HG03175 (cell line): ENCODE measurements around the gene SUSD3.

Experiments
- ATAC-seq: cut with Tn5 transposase; IDR thresholded peaks from one replicate; pipeline ENCODE4 v1.9.1; 2021; ENCODE audit warnings: mild to moderate bottlenecking, moderate library complexity; ENCODE audit not compliant: unreplicated experiment

The SUSD3 gene

DNA sequence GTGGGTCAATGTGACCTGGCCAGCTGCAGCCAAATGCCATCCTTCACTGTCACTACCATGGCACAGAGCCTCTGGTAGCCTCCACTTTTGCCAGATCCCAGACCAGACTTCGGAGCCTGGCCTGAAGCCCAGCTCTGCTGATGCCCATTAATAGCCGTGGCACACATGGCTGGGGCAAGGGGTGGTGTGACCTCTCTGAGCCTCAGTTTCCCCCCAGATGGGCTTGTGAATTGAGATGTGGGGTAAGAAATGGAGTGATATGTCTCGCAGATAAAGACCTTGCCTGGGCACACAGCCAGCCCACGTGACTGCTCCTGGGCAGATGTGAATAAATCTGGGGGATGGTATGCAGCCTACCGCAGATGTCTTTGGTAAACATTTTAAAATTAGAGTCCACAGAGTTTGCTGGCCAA is 13.9 kb downstream of the SUSD3 start:
- no peak for ATAC-seq

DNA sequence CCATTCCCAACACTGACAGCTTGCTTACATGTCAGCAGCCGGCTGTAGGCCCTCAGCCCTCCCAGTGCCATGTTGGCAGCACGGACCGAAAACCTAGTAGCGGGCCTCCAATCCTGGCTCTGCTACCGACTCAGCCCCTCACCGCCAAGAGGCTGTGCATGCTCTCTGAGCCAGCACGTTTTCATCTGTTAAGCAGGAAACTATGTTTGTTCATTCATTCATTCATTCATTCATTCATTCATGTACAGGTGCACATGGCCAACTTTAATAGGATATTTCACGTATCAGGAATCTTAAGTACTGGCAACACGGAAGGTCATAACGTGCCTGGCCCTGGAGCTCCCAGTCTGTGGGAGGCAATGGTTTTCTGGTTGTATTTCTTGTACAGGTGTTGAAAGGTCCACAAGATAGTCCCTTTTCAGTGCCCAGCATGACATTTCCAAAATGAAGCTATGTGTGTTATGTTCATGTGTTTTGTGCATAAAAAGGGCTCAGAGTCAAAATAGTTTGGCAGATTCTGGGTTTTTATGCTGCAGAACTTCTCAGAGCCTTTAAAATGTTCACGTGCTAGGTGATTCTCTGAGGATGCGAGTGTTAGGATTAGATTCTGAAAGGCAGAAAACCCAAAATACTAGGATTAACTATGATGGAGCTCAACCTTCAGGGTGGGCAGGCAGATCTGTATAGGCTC is 17.7 kb downstream of the SUSD3 start:
- no peak for ATAC-seq

DNA sequence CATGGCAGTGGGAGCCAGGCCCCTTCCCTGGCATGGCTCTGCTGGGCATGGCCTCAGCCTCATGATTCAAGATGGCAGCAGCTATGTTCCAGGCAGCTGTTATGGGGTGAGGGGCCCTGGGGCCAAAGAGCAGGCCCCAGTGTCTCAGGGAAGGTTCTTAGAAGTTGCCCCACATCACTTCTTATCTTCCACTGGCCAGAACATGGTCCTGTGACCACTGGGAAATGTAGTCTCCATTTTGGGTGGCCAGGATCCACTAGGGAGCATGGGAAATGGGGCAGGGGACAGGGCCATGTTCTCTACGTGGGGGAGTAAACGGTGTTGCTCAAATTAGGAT is 18.3 kb downstream of the SUSD3 start:
- no peak for ATAC-seq

DNA sequence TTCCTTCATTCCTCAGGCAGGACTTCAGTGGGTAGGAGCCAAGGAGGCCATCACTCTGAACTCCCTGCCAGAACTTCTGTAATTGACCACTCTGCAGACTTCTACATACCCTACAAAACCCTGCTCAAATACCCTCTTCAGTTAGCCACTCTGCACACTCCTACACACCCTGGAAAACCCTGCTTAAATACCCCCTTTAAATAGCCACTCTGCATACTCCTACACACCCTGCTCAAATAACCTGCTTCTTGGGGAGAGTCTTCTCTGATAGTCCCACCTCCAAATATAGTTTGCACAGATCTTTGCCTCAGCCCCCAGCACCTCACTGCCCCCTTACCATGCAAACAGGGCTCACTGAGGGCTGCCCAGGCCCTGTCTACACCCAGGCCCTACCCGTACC is 18.9 kb downstream of the SUSD3 start:
- ATAC-seq: no peak

DNA sequence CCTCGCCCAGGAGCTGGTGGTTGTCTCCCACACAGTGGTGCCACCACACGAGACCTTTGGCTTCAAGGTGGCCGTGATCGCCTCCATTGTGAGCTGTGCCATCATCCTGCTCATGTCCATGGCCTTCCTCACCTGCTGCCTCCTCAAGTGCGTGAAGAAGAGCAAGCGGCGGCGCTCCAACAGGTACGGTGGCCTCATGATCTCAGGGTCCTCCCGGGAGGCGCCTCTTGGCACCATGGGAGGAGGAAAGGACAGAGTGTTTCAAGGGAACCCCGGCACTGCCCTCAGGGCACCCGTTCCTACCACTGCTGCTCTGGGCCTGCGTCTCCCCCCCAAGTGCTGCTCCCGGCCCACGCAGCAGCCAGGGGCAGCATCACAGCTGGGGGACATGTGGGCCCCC is 19.3 kb downstream of the SUSD3 start:
- no peak for ATAC-seq

DNA sequence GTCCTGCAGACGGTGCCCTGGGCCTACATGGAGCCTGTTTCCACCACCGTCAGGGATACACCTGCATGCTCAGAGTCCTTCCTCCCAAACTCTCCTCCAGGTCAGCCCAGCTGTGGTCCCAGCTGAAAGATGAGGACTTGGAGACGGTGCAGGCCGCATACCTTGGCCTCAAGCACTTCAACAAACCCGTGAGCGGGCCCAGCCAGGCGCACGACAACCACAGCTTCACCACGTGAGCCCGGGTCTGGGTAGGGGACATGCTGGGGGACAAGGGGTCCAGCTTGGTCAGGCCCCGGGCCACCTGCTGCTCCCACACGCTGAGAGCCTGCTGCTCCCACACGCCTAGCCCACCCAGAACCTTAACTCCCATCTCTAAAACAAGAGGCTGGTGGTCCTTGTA is 20.9 kb downstream of the SUSD3 start:
- ATAC-seq: no peak

DNA sequence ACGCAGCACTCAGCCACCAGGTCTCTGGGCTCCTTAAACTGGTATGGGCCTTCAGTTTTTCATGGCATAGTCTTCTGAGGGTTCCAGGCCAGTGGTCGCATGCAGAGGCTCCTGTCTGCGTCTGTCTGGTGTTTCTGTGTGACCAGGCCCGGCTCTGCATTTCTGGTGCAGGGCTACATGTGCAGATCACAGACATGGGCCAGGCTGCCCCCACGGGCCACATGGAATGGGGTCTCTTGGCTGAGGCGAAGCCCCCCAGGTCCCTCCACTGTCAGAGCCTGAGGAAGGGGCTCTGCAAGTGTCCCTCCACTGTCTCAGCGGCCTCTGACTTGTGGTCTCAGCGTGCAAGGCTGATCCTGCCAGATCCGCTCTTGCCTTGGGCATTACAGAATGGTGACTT is 21.9 kb downstream of the SUSD3 start:
- no peak for ATAC-seq

DNA sequence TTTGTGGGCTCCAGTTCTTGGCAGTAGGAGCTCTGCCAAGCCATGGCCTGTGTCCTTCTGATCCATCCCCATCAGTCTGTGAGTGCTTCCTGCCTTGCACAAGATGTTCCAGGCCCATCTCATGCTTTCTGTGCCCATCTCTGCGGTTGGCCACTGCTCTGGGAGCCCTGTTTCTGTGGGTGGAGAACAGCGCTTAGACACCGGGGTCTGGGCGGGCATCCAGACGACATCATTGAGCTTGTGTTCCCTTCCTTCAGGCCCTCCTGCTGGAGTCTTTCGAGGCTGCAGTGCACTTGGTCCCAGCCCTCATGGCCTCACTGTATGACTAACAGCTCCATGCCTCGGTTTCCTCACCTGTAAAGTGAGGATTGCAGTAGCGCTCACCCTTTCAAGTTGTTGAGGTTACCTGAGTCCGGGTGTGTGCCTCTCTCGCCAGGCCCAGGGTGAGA is 22.6 kb downstream of the SUSD3 start:
- no peak for ATAC-seq

DNA sequence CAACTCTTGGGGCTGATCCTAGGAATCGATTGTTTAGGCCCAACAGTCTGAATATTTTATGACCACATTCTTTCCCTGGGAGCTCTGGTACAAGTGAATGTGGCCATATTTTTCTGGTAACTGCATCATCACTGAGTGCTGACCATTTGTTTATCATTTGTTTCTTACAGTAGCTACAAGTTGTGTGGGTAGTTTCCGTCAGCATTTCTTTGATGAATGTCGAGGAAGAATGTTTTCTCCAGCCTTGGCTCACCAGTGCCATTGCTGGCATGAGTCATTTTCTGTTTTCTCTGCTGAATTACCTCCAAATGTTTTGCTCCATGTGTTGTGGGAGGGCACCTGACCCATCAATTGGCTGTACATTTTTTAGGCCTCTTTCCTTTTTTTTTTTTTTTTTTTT is 23.4 kb downstream of the SUSD3 start:
- no peak for ATAC-seq

DNA sequence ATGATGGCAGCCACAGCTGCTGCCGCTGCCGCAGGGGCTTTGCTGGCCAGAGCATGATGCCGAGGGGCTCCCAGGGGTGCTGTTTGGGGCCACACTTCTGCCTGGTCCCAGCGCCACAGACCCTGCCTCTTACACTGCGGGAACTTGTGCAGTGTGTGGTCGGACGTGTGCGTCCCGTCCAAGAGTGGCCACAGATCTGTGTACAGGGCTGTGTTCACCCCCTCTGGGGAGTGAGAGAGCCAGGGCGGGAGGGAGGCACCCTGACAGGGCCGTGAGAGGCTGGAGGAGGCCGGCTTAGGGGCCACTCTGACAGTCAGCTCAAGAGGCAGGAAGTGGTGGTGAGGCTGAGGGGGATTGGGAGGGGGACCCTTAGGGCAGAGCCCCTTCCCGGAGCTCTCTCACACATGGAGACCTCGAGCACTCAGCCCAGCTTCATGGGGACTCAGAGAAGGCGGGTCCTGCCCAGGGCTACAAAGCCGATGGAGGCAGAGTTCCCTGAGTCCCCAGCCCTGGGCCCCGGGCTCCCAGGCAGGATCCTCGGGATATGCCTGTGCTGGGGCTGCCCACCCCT is 24.4 kb downstream of the SUSD3 start:
- no peak for ATAC-seq

DNA sequence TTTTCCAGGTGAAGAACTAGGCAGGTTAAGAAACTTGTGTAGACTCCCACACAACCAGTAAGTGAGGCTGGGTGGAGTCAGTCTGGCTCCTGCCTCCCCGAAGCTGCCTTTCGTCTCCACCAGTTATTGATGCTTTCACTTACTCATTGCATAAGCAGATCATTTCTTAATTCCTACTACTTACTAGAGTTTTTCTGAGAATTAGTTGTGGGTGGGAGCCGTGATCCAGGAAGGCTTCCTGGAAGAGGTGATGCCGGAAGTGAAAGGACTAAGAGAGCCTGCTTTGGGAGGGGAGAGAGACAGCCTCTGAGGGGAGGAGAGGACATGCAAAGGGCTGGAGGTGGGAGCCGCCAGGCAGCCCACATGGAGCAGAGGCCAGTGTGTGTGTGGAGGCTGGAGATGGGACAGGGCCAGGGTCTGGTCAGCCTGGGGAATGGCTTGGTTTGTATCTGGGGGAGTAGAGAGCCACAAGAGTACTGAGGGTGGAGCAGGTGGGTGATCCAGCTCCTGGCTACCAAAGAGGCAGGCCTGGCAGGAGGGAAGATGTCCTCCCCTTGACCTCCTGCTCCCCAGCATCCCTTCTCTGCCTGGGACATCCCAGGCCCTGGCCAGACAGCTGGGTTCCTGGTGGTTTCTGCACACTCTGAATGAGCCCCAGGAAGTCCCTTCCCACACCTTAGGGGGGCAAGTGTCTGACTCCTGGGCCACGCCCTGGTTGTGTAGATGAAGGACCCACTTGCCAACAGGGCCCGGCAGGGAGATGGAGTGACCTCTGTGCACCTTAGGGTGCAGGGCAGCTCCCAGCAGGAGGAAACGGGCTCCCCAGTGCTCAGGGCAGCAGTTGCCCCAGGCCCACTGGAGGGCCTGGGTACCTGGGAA is 25.3 kb downstream of the SUSD3 start:
- ATAC-seq: no peak

DNA sequence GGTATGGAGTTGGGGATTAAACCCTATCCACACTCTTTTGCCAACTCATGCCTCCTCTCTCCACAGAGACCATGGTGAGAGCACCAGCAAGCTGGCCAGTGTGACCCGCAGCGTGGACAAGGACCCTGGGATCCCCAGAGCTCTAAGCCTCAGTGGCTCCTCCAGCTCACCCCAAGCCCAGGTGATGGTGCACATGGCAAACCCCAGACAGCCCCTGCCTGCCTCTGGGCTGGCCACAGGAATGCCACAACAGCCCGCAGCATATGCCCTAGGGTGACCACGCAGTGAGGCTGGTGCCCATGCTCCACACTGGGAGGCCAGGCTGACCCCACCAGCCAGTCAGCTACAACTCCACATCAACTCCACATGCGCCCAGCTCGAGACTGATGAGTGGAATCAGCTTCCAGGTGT is 26.0 kb downstream of the SUSD3 start:
- ATAC-seq: no peak

DNA sequence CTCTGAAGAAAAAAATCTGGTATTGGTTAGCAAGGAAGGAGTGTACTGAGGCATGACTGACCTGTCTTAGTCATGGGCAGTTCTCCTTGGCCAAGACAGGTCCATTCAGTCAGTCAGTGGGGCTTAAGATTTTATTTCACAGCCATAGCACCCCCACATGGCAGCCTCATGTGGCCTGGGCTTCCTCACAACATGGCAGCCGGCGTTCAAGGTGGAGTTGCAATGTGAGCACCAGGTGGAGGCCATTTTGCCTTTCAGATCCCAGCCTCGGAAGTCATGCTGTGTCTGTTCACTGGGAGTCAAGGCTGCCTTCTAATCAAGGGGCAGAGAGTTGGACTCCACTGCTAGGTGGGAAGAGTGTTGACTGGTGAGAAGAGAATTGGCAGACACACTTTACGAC is 27.2 kb downstream of the SUSD3 start:
- ATAC-seq: no peak

DNA sequence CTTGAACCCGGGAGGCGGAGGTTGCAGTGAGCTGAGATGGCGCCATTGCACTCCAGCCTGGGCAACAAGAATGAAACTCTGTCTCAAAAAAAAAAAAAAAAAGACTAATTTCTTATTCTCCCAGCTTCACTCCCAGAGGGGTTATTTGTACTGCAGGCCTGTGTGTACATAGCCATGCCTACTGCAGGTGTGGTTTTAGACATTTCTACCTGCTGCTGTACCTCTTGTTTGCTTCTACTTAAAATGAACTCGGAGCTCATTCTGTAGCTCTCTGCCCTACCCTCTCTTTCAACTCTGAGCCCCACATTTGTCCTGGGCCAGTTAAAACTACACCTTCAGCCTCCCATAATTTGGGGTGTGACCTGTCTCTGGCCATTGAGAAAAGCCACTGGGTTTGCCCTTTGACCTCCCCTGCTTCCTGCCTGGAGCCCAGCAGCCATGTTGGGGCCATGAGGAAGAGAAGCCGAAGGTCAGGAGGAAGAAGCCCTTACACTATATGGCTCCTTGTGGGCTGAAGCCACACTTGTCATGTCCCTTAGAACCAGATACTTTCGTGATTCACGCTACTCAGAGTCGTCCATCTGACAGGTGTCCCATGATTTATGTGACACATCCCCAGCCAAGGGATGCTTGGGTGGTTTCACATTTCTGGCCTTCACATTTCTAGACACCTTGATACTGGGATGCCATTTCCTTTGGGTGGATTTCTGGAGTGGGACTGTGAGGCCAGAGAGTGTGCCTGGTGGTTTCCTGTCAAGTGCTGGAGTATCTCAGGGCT is 28.1 kb downstream of the SUSD3 start:
- no peak for ATAC-seq

DNA sequence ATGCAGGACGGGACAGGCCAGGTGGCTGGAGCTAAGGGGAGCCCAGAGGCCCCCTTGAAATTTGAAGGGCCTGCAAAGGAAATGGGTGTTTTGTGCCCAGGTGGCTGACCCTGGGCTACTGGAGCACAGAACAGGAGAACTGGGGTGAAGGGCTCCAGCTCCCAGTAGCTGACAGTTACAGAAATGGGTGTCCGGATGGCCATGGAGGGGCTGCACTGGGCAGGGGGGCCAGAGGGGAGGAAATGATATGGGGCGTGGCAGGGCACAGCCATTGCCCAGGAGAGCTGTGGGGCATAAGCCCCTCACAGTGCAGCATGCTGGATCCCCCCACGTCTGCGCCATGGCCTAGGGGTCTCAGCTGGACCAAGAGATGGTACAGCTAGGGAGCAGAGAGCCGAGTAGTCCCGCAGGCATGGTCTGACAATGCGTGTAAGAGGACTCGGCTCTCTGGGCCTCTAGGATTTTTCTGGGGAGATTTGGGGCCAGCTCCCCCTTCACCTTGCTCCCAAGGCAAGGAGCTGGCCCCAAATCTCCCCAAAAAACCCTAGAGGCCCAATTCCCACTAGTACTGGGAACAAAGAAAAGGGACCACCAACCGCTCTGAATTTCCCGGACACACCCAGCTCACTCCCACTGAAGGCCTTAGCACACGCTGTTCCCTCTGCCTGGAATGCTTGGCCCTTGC is 29.6 kb downstream of the SUSD3 start:
- no peak for ATAC-seq

DNA sequence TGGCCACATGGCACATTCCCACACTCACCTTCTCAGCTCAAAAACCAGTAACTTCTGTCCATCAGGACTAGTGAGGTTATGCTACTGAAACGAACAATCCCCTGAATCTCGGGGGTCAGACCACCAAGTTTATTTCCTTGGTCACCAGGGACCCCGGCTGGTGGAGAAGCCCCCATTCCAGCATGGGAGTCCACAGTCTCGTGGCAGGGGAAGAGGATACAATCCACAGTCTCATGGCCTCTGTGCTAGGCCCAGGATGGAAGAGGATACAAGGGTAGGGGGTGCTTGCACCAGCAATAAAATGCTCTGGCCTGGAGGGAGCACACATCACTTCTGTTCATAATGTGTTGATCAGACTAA is 30.1 kb downstream of the SUSD3 start:
- no peak for ATAC-seq

DNA sequence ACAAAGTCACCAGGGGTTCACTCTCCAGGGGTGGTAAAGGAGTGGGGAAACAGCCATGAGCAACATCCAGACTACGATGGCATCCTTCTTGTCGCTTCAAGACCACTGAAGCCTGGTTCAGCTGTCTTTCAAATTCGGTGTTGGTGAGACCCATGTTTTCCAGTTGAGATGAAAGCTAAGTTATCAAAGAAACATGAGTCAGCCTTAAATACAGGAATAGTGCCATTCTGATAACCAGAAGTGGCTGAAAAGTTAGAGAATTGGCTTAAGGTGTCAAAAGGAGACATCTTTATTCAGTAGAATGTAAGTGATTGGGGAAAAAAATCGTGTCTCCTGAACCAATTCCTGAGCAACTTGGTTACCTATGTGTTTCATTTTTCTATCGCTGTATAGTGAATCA is 30.5 kb downstream of the SUSD3 start:
- ATAC-seq: no peak

DNA sequence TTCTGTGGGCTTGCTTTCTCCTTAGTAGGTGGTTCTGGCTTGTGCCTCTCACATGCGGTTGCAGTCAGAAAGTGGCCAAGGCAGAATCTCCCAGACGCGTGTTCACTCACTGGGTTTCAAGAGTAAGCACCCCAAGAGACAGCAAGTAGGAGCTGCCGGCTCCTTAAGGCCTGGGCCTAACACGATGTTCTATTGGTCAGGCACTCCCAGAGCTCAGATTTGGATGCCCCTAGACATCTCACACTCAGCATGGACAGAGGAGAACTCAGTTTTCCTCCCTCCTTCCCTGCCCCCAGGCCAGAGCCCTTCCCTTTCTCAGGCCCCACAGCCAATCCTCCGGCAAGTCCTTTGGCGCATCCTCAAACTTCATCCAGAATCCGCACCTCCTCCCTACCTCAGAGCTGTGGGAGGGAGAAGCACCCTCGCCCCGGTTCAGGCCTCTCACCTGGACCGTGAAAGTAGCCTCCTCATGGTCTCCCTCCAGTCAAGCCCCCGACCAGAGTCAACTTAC is 31.0 kb downstream of the SUSD3 start:
- no peak for ATAC-seq

DNA sequence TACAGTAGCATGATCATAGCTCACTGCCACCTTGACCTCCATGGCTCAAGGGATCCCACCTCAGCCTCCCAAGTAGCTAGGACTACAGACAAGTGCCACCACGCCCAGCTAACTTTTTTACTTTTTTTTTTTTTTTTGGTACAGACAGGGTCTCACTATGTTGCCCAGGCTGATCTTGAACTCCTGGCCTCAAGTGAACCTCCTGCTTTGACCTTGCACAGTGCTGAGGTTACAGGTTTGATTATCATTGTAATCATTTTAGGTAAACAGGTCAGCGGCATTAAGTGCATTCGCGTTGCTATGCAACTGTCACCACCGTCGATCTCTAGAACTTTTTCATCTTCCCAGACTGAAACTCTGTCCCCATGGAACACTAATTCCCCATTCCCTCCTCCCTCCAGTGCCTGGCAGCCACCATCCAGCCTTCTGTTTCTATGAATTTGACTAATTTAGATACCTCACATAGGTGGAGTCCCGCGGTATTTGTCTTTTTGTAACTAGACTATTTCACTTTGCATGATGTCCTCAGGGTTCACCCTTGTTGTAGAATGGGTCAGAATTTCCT is 31.7 kb downstream of the SUSD3 start:
- no peak for ATAC-seq

DNA sequence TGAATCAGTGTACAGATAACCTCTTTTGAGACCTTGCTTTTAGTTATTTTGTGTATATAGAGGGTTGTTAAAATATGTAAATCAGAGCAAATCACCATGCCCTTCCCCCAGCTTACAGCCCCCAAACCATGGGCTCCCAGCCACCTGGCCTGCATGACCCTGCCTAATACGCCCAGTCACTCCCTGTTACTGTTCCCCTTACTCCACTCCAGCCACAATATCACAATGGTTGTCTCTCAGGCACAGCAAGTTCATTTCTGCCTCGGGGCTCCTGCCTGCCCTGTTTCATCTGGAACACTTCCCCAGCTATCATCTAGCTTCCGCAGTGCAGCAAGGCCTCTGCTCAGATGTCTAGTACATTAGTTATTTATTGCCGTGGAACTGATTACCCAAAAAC is 32.6 kb downstream of the SUSD3 start:
- ATAC-seq: no peak
